Hepatocyte (in vitro differentiated cells): Measurements from ENCODE around the gene KRT16. TPM values are rescaled to one million over a fixed set of nuclear protein-coding genes. Genes with fewer than 3 reads are reported as not detected.
A peak's percentile ranks its signal among the peaks of the same experiment; 100 is the strongest.
"Not testable (repeated sequence)": the region's sequence is repeated elsewhere in the genome, so short reads cannot be mapped to it uniquely, and the experiment has no call there.

Experiments
- DNase-seq: peaks from one replicate; pipeline ENCODE4 v3.0.0-alpha.2; 2016; ENCODE audit warnings: low spot score
- H2AFZ ChIP-seq: fragments of 200-600 bp; sonication (generic); 2 replicates; pipeline ENCODE4 v1.6.0; 2016; ENCODE audit warnings: antibody characterized with exemption, mild to moderate bottlenecking
- H3K27ac ChIP-seq: fragments of 200-600 bp; sonication (generic); 2 replicates; pipeline ENCODE4 v1.5.1; 2016; ENCODE audit warnings: mild to moderate bottlenecking
- H3K27me3 ChIP-seq: fragments of 200-600 bp; sonication (generic); 2 replicates; pipeline ENCODE4 v1.6.1; 2016
- H3K36me3 ChIP-seq: fragments of 200-600 bp; sonication (generic); replicated peaks from 2 replicates; pipeline ENCODE4 v1.5.1; 2016; ENCODE audit warnings: low read depth; ENCODE audit not compliant: insufficient read depth
- H3K4me1 ChIP-seq: fragments of 200-600 bp; sonication (generic); 2 replicates; pipeline ENCODE4 v1.5.1; 2016; ENCODE audit warnings: mild to moderate bottlenecking, moderate library complexity; ENCODE audit not compliant: insufficient read depth
- H3K4me2 ChIP-seq: fragments of 200-600 bp; sonication (generic); 2 replicates; pipeline ENCODE4 v1.6.0; 2016
- H3K4me3 ChIP-seq: fragments of 200-600 bp; sonication (generic); 2 replicates; pipeline ENCODE4 v1.5.1; 2016; ENCODE audit warnings: mild to moderate bottlenecking
- H3K79me2 ChIP-seq: fragments of 200-600 bp; sonication (generic); 2 replicates; pipeline ENCODE4 v1.6.0; 2017; ENCODE audit warnings: mild to moderate bottlenecking
- H3K9me2 ChIP-seq: fragments of 200-600 bp; sonication (generic); replicated peaks from 2 replicates; pipeline ENCODE4 v1.6.0; 2017; ENCODE audit warnings: mild to moderate bottlenecking; ENCODE audit not compliant: insufficient read depth
- H3K9me3 ChIP-seq: fragments of 200-600 bp; sonication (generic); 2 replicates; pipeline ENCODE4 v1.5.1; 2016; ENCODE audit warnings: low read depth, mild to moderate bottlenecking
- H4K20me1 ChIP-seq: fragments of 200-600 bp; sonication (generic); 2 replicates; pipeline ENCODE4 v1.6.0; 2016; ENCODE audit warnings: mild to moderate bottlenecking; ENCODE audit not compliant: insufficient read depth, poor library complexity, severe bottlenecking
- EZH2 ChIP-seq: fragments of 200-600 bp; sonication (generic); IDR thresholded peaks from 2 replicates; pipeline ENCODE4 v1.6.1; 2016; ENCODE audit warnings: antibody characterized with exemption, mild to moderate bottlenecking, borderline replicate concordance
- EZH2phosphoT487 ChIP-seq: fragments of 200-600 bp; sonication (generic); IDR thresholded peaks from one replicate; pipeline ENCODE4 v1.6.1; 2018; ENCODE audit warnings: antibody characterized with exemption, mild to moderate bottlenecking, low read depth, moderate library complexity; ENCODE audit not compliant: unreplicated experiment, severe bottlenecking
- WGBS: methylation state at CpG from one replicate; pipeline ENCODE4 v1.1.6; 2016; ENCODE audit warnings: low lambda C conversion rate; ENCODE audit errors: missing lambda C conversion rate; 5-methylcytosine and 5-hydroxymethylcytosine counted together
- polyA plus RNA-seq: library from polyadenylated mRNA; unstranded; fragments of >200 nt; fragmentation: Nextera tagmentation; extraction: Ambion mirVana; gene quantifications from 2 replicates; pipeline ENCODE4 v1.2.1, GENCODE V29; 2016
- total RNA-seq: library from RNA; depleted of rRNA; stranded (reverse); fragments of >200 nt; gene quantifications from 2 replicates; pipeline ENCODE4 v1.2.3, GENCODE V29; 2014
- TF ChIP-seq, protein P1 (sequence below): fragments of 200-600 bp; sonication (generic); IDR thresholded peaks from 2 replicates; pipeline ENCODE4 v1.5.1; 2016; ENCODE audit warnings: antibody characterized with exemption, mild to moderate bottlenecking; ENCODE audit not compliant: poor library complexity

Gene KRT16
- total and polyA plus RNA-seq, 2 experiments from 2014 or later, result 0.90 to 2.5 TPM

DNA sequence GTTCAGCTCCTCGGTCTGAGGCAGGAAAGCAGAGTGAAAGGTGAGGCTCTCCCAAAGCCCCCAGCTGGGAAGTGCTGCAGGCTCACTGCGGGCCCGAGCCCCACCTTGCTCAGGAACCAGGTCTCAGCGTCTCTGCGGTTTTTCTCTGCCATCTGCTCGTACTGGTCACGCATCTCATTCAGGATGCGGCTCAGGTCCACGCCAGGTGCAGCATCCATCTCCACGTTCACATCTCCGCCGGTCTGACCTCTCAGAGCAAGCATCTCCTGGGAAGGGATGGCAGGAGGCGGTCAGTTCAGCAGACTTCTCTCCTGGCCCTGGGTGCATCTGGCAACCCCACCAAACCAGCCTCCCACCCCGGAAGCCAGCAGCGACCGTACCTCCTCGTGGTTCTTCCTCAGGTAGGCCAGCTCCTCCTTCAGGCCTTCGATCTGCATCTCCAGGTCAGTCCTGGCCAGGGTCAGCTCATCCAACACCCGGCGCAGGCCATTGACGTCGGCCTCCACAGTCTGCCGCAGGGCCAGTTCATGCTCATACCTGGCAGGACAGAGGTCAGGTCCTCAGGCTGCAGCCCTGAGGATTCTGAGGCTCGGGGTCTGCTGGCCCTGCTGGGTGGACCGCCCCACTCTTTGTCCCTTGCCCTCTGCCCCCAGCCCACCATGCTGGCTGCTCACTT, 1.5 kb downstream of the KRT16 start:
- Histone ChIP-seq H3K36me3 (no peaks in the 10 kb centered on the region), H2AFZ (no peak overlapping the region), H3K9me2 (no peaks in the 10 kb centered on the region), H3K4me2 (no peak overlapping the region), H3K27ac (no peak overlapping the region), H3K4me1 (no peaks in the 10 kb centered on the region), H3K4me3 (no peak overlapping the region), H4K20me1 (no peaks in the 10 kb centered on the region), H3K27me3 (no peaks in the 10 kb centered on the region), H3K9me3 (no peaks in the 10 kb centered on the region), H3K79me2 (no peaks in the 10 kb centered on the region)
- TF ChIP-seq, protein P1, sequence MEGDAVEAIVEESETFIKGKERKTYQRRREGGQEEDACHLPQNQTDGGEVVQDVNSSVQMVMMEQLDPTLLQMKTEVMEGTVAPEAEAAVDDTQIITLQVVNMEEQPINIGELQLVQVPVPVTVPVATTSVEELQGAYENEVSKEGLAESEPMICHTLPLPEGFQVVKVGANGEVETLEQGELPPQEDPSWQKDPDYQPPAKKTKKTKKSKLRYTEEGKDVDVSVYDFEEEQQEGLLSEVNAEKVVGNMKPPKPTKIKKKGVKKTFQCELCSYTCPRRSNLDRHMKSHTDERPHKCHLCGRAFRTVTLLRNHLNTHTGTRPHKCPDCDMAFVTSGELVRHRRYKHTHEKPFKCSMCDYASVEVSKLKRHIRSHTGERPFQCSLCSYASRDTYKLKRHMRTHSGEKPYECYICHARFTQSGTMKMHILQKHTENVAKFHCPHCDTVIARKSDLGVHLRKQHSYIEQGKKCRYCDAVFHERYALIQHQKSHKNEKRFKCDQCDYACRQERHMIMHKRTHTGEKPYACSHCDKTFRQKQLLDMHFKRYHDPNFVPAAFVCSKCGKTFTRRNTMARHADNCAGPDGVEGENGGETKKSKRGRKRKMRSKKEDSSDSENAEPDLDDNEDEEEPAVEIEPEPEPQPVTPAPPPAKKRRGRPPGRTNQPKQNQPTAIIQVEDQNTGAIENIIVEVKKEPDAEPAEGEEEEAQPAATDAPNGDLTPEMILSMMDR, result no peak
- TF ChIP-seq EZH2, result no peak
- no peak for TF ChIP-seq EZH2phosphoT487
- no peak for DNase-seq
- WGBS, result 93% methylated on average over 25 of the region's 25 CpGs

DNA sequence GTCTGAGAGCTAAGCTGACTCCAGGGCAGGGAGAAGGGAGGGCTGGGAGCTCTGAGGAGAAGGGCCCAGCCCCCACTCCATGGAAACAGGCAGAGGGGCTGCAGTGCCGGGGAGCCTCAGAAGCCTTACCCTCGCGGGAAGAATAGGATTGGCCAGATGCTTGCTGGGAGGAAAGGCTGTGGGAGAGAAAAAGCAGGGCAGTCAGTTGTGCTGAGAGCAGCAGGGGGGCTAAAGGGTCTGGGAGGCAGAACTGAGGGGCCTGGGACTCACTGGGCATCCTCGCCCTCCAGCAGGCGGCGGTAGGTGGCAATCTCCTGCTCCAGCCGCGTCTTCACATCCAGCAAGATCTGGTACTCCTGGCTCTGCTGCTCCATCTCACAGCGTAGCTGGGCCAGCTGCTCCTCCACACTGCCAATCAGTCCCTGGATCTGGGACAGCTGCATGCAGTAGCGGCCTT, 2.5 kb downstream of the KRT16 start:
- DNase-seq, H2AFZ ChIP-seq, H3K4me2 ChIP-seq, H3K27ac ChIP-seq, H3K9me2 ChIP-seq, H3K9me3 ChIP-seq, H4K20me1 ChIP-seq, H3K27me3 ChIP-seq, H3K79me2 ChIP-seq, H3K4me3 ChIP-seq, H3K4me1 ChIP-seq, H3K36me3 ChIP-seq: not testable (repeated sequence)
- WGBS, result 25% methylated on average over 10 of the region's 10 CpGs
- TF ChIP-seq, protein P1, result peak; percentile 32

DNA sequence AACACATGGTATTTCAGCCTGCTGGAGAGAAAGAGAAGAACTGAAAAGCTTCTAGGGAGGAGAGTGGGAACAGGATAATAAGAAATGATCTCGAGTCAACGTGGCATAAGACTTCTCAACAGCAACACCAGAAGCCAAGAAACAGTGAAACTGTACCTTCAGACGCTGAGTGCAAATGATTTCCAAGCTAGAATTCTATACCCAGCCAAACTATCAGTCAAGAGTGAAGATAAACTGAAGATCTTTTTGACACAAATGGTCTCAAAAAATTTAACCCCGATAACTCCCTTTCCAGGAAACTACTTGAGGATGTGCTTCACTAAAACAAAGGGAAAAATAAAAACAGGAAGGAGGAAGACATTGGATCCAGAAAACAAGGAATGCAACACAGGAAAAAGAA, 5.6 kb downstream of the KRT16 start:
- H3K27ac ChIP-seq, H3K27me3 ChIP-seq, DNase-seq, H3K36me3 ChIP-seq, H3K9me2 ChIP-seq, H2AFZ ChIP-seq, H3K9me3 ChIP-seq, H3K4me2 ChIP-seq, H4K20me1 ChIP-seq, H3K4me3 ChIP-seq, H3K79me2 ChIP-seq: not testable (repeated sequence)
- H3K4me1 ChIP-seq, result peaks cover 10% of the 10 kb centered on the region
- 76% methylated on average over 4 of the region's 4 CpGs for whole genome bisulfite sequencing

DNA sequence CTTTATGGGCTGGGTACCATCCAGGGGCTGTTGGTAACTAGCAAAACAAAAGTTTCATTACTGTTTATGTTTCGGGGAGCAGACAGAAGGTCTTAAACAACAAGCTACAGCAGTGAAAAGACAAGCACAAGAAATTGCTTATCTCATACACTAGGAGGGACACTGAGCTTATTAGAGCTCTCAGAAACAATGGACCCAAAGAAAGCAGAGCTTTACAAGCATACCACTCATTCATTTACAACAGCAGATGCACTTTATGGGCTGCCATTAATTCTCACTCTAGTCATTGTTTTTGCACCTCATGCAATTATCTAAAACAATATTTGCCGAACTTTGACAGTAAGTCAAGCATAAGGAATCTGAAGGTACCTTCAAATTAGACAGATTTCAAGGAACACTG, 10.0 kb downstream of the KRT16 start:
- Histone ChIP-seq H3K4me3 (no peak overlapping the region), H3K9me2 (no peaks in the 10 kb centered on the region), H3K9me3 (no peaks in the 10 kb centered on the region), H4K20me1 (no peaks in the 10 kb centered on the region), H3K27ac (peak overlapping the region; percentile 11), H3K79me2 (no peaks in the 10 kb centered on the region), H3K27me3 (no peaks in the 10 kb centered on the region), H3K4me2 (peak overlapping the region; percentile 36), H3K4me1 (peaks cover 10% of the 10 kb centered on the region), H2AFZ (no peak overlapping the region), H3K36me3 (no peaks in the 10 kb centered on the region)
- 46% methylated on average over 2 of the region's 2 CpGs for WGBS
- DNase-seq, result no peak
- no peak for TF ChIP-seq EZH2
- TF ChIP-seq EZH2phosphoT487, result no peak
- TF ChIP-seq, protein P1, result no peak
